OCI-LY1 (cell line): ENCODE measurements around the gene SH3GL2.

Experiments
- CTCF ChIP-seq: fragments of 200-600 bp; sonication (generic), shearing (Covaris generic); IDR thresholded peaks from 2 replicates; pipeline ENCODE4 v1.5.1; 2017; ENCODE audit warnings: mild to moderate bottlenecking, antibody characterized with exemption, low read length, moderate library complexity, mixed read lengths
- EZH2 ChIP-seq: fragments of 200-600 bp; sonication (generic), shearing (Covaris generic); IDR thresholded peaks from 2 replicates; pipeline ENCODE4 v1.8.0; 2017; ENCODE audit warnings: borderline replicate concordance, mixed run types, mild to moderate bottlenecking, antibody characterized with exemption, low read length, moderate library complexity, mixed read lengths

GRCh38 chr9:17580119-17580518 is 1.3 kb downstream of the SH3GL2 start:
- TF ChIP-seq CTCF (no peak), EZH2 (no peak)
